Naive thymus-derived CD4-positive, alpha-beta T cell (primary cell): ENCODE data around the gene CTDSP2. TPM values are rescaled to one million over a fixed set of nuclear protein-coding genes. Genes with fewer than 3 reads are reported as not detected.
"Not testable (repeated sequence)": the region's sequence is repeated elsewhere in the genome, so short reads cannot be mapped to it uniquely, and the experiment has no call there.

Experiments
- ATAC-seq: fragments of 150-1000 bp; cut with Tn5 transposase; 2 replicates; pipeline ENCODE4 v1.10.0; 2021; ENCODE audit warnings: mild to moderate bottlenecking, moderate library complexity
- CTCF ChIA-PET: fragments of 350-600 bp; sonication (Branson Sonifier 250); formaldehyde crosslinking; loops from one replicate; lab custom pipeline; 2021; ENCODE audit warnings: antibody characterized with exemption; lab: Charles Lee
- POLR2A ChIA-PET: fragments of 350-600 bp; sonication (Branson Sonifier 250); formaldehyde crosslinking; loops from one replicate; lab custom pipeline; 2021; ENCODE audit warnings: antibody characterized with exemption, inconsistent platforms; lab: Charles Lee
- DNase-seq, 9 donors: peaks; one replicate each; pipeline versions ENCODE4 v3.0.0 to v3.0.0-alpha.2; 2020 to 2022; ENCODE audit warnings: mixed read lengths in 1 of 9
- H3K27ac ChIP-seq: one replicate; pipeline ENCODE4 v1.7.0; 2013; ENCODE audit warnings: mild to moderate bottlenecking, low read depth, low read length, moderate library complexity
- H3K27me3 ChIP-seq, 2 donors: one replicate each; pipeline ENCODE4 v1.7.0; 2013; ENCODE audit warnings: low read length in 2 of 2, mild to moderate bottlenecking in 2 of 2, moderate library complexity in 2 of 2; ENCODE audit not compliant: control insufficient read depth in 2 of 2, insufficient read depth in 2 of 2
- H3K36me3 ChIP-seq, 3 experiments: 1 replicate in 2 of 3; 2 replicates in 1 of 3; pipeline ENCODE4 v1.7.0; 2013; ENCODE audit warnings: low read length in 3 of 3, mild to moderate bottlenecking in 3 of 3, moderate library complexity in 1 of 3; ENCODE audit not compliant: insufficient read depth in 3 of 3, control insufficient read depth in 2 of 3
- H3K4me1 ChIP-seq, 2 donors: one replicate each; pipeline ENCODE4 v1.7.0; 2013; ENCODE audit warnings: low read length in 2 of 2, mild to moderate bottlenecking in 2 of 2, moderate library complexity in 1 of 2; ENCODE audit not compliant: control insufficient read depth in 2 of 2, insufficient read depth in 2 of 2
- H3K4me3 ChIP-seq: 2 replicates; pipeline ENCODE4 v1.7.0; 2013; ENCODE audit warnings: mild to moderate bottlenecking, low read length
- H3K9me3 ChIP-seq, 3 experiments: 1 replicate in 2 of 3; 2 replicates in 1 of 3; pipeline ENCODE4 v1.7.0; 2013; ENCODE audit warnings: low read length in 3 of 3; ENCODE audit not compliant: control insufficient read depth in 2 of 3
- H3K27ac Mint-ChIP-seq, 9 donors: one replicate each; pipeline ENCODE4 v1.8.0; 2020 to 2022; ENCODE audit warnings: mixed read lengths in 9 of 9, mild to moderate bottlenecking in 8 of 9, moderate library complexity in 5 of 9, inconsistent platforms in 2 of 9
- H3K27me3 Mint-ChIP-seq, 5 donors: one replicate each; pipeline ENCODE4 v1.8.0; 2021 to 2022; ENCODE audit warnings: mixed read lengths in 5 of 5, mild to moderate bottlenecking in 1 of 5
- H3K36me3 Mint-ChIP-seq, 5 donors: one replicate each; pipeline ENCODE4 v1.8.0; 2020 to 2022; ENCODE audit warnings: mixed read lengths in 5 of 5, mild to moderate bottlenecking in 3 of 5, inconsistent platforms in 1 of 5
- H3K4me1 Mint-ChIP-seq, 7 donors: one replicate each; pipeline ENCODE4 v1.8.0; 2020 to 2022; ENCODE audit warnings: mixed read lengths in 7 of 7, mild to moderate bottlenecking in 3 of 7, inconsistent platforms in 1 of 7
- H3K4me3 Mint-ChIP-seq, 10 donors: one replicate each; pipeline ENCODE4 v1.8.0; 2020 to 2022; ENCODE audit warnings: mild to moderate bottlenecking in 10 of 10, mixed read lengths in 10 of 10, moderate library complexity in 6 of 10, inconsistent platforms in 2 of 10
- H3K9me3 Mint-ChIP-seq, 11 donors: one replicate each; pipeline ENCODE4 v1.8.0; 2020 to 2022; ENCODE audit warnings: mixed read lengths in 11 of 11, mild to moderate bottlenecking in 4 of 11, inconsistent platforms in 1 of 11, moderate library complexity in 1 of 11
- intact Hi-C, 2 donors: fragments of 100-400 bp; cut with micrococcal nuclease; formaldehyde crosslinking; loops; one replicate each; pipeline ENCODE4 v1.15.1; 2023
- polyA plus RNA-seq, 2 donors: library from polyadenylated mRNA; unstranded; fragments of 300-500 nt; fragmentation: Illumina TruSeq; gene quantifications; one replicate each; pipeline ENCODE4 v1.2.3, GENCODE V29; 2021
- total RNA-seq, 6 experiments: library from RNA in 5 of 6; stranded (reverse) in 5 of 6; gene quantifications; 1 replicate in 5 of 6; 2 replicates in 1 of 6; pipeline ENCODE4 v1.2.3 and lab custom pipeline; 2021 to 2026

The CTDSP2 gene
- total and polyA plus RNA-seq, 7 experiments from 2014 or later, result 86.9 to 295 (median 130) TPM

DNA sequence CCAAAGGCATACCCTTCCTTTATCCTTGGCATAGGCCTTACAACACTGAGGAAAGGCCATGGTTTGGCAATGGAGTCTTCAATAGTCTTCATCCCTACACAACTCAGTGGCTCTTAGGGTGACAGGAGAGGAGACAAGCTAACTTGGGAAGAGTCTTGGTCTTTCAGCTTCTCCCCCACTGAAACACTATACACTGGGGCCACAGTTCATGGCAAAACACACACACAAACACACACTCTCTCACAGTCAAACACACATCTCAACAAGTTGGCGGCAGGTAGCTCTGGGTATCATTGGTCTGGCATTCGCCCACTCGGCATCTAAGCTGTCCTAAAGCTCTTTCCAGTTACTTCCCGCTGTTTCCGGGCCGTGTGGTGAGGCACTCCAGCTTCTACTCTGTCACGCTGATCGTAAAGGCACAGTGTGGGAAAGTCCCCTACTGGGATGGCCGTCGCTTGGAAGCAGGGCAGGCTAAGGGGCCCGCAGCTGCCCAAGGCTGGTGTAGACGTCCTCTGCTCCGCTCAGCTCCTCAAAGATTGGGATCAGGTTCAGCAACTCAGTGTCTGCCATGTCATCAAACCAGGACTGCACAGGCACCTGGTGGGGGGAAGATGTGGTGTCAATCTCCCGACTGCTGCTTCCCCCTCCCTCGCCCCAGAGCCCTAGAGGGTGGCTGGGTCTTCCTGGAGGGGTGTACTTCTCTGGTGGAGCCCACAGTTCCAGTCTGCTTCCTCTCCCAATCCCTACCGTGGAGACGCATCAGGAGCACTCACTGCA lies 23.2 kb downstream of the CTDSP2 start:
- Histone ChIP-seq H3K9me3 (no peaks in the 10 kb centered on the region), H3K4me1 (no peaks in the 10 kb centered on the region), H3K27me3 (no peaks in the 10 kb centered on the region), H3K27ac (no peak overlapping the region), H3K4me3 (no peak overlapping the region), H3K36me3 (peaks cover 33 to 82% (median 44%) of the 10 kb centered on the region in 3 experiments)
- Mint-ChIP-seq H3K27ac (peak overlapping the region in 4 of 9 donors; percentile 39 to 76 (median 68)), H3K36me3 (peaks cover 9 to 45% (median 21%) of the 10 kb centered on the region in 5 donors), H3K9me3 (peaks cover 0 to 1% (median 0%) of the 10 kb centered on the region in 11 donors), H3K4me1 (peaks cover 0 to 17% (median 9%) of the 10 kb centered on the region in 7 donors), H3K27me3 (no peaks in the 10 kb centered on the region), H3K4me3 (no peak overlapping the region)
- ATAC-seq, result no peak
- ChIA-PET CTCF (interaction anchor here (1.1 to 1.6 kb wide), 2 partner anchors 9 to 80 kb away, joined by 3 to 4 read pairs; no protein-coding TSS in a partner anchor), POLR2A (interaction anchor here (0.7 to 1.8 kb wide), 2 partner anchors 15 to 79 kb away, joined by 3 to 6 read pairs; no protein-coding TSS in a partner anchor)
- intact Hi-C loops, result no loop called here
- DNase-seq, result no peak

DNA sequence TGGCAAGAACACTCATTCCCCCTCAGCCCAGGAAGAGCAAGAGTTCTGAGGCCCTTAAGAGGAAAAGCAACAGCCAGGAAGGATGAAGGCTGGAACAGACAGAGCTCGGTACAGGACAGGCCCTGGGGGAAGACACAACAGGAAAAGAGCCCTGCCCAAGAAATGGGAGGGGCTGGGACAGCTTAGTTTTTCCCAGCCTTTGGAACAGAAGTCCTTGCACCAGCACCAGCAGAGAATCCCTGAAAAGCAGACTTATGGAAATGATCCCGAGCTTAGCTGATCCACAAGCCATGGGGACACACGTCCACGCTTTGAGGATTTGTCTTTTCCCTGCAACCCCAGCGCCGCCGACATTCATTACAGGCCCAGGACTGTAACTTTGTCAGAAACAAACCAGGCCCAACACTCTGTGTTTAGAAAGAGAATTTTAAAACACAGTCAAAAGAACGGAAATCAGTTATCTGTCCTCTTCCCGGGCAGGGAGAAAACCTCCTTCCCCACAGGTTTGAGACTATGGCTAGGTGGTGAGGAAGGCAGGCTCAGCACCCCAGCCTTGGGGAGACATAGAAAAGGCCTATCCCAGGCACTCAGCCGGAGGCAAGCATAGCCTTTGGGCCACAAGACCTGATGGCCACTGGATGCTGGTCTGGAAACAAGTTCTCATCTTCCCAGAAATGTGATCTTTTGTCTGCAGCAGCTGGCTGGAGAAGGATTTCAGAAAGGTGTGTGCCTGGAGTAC lies 24.0 kb downstream of the CTDSP2 start:
- ATAC-seq, result no peak
- intact Hi-C loops, result no loop called here
- peaks cover 9 to 45% (median 20%) of the 10 kb centered on the region in 5 donors for H3K36me3 Mint-ChIP-seq
- H3K27me3 ChIP-seq, result no peaks in the 10 kb centered on the region
- peaks cover 29 to 75% (median 40%) of the 10 kb centered on the region in 3 experiments for H3K36me3 ChIP-seq
- H3K4me1 ChIP-seq, result no peaks in the 10 kb centered on the region
- no peaks in the 10 kb centered on the region for H3K9me3 ChIP-seq
- peaks cover 0 to 17% (median 10%) of the 10 kb centered on the region in 7 donors for H3K4me1 Mint-ChIP-seq
- ChIA-PET POLR2A (interaction anchor here (0.7 to 1.8 kb wide), 2 partner anchors 16 to 79 kb away, joined by 3 to 6 read pairs; no protein-coding TSS in a partner anchor), CTCF (interaction anchor here (1.1 to 1.6 kb wide), 2 partner anchors 10 to 81 kb away, joined by 3 to 4 read pairs; no protein-coding TSS in a partner anchor)
- H3K27me3 Mint-ChIP-seq, result no peaks in the 10 kb centered on the region
- no peak overlapping the region for H3K27ac ChIP-seq
- peak overlapping the region in 5 of 9 donors; percentile 15 to 76 (median 63) for H3K27ac Mint-ChIP-seq
- no peak overlapping the region for H3K4me3 ChIP-seq
- peaks cover 0 to 1% (median 0%) of the 10 kb centered on the region in 11 donors for H3K9me3 Mint-ChIP-seq
- DNase-seq, result no peak
- no peak overlapping the region for H3K4me3 Mint-ChIP-seq

DNA sequence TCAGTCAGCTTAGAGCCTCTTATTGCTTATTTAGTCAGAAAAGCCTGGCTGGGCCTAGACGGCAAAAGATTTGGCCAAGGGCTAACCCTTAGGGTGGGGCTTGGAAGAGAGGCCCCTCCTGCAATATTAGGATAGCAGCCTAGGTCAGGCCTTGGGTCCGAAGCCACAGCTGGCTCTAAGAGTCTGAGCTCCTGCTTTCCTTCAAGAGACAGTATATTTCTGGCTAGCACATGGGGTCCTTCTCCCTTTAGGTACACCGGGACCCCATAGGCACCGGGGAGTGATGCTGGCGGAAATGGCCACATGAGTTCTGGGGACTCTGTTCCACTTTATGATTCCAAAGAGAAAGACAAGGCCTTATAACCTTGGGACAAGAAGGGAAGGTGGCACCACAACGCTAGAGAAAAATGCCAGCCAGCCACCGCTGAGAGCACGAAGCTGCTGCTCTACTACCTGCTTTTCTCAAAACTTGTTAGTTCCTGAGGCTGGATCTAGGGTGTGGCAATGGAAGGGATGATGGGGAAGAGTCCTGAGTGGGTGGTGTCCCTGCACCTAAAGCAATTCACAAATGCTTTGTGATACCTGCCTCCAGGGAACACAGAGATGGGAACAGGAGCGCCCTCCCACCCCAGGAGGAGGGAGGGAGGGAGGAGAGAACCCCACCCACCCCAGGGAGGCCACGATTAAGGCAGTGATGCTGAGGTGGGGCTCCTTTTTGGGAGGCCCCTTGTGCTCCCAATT lies 24.9 kb downstream of the CTDSP2 start:
- Histone ChIP-seq H3K36me3 (peaks cover 20 to 66% (median 31%) of the 10 kb centered on the region in 3 experiments), H3K4me1 (no peaks in the 10 kb centered on the region), H3K4me3 (no peak overlapping the region), H3K27me3 (no peaks in the 10 kb centered on the region), H3K9me3 (no peaks in the 10 kb centered on the region), H3K27ac (no peak overlapping the region)
- ATAC-seq, result no peak
- DNase-seq, result no peak
- H3K36me3 Mint-ChIP-seq, result peaks cover 9 to 40% (median 20%) of the 10 kb centered on the region in 5 donors
- ChIA-PET POLR2A (no interaction called here), CTCF (interaction anchor here (1.6 kb wide), 1 partner anchor 82 kb away, joined by 4 read pairs; no protein-coding TSS in a partner anchor)
- H3K4me3 Mint-ChIP-seq, result no peak overlapping the region
- H3K27me3 Mint-ChIP-seq, result no peaks in the 10 kb centered on the region
- peaks cover 0 to 15% (median 8%) of the 10 kb centered on the region in 7 donors for H3K4me1 Mint-ChIP-seq
- intact Hi-C loops, result no loop called here
- H3K9me3 Mint-ChIP-seq, result peaks cover 0 to 1% (median 0%) of the 10 kb centered on the region in 11 donors
- H3K27ac Mint-ChIP-seq, result peak overlapping the region in 4 of 9 donors; percentile 32 to 74 (median 62)

DNA sequence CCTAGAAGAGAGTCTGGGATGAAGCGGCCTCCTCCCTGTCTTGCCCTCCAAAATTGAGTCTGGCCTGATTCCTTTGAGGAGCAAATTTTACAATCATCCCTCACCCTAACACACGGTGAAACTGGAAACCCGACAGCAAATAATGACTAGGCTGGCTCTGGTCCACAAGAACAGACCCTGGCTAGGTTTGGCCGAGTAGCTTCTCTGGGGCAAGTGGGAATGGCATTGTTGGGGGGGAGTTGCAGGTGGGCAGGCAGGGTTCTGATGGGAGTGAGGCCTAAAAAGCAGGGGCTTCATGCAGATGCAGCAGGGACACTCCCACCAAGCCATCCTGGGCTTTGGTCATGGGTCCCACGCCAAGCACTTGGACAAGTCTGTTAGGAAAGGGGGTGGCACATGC lies 25.5 kb downstream of the CTDSP2 start:
- H3K27me3 Mint-ChIP-seq, POLR2A ChIA-PET, DNase-seq, H3K4me3 ChIP-seq, H3K4me1 ChIP-seq, H3K9me3 ChIP-seq, CTCF ChIA-PET, H3K4me3 Mint-ChIP-seq, H3K27me3 ChIP-seq, ATAC-seq, H3K9me3 Mint-ChIP-seq, intact Hi-C loops, H3K27ac ChIP-seq: not testable (repeated sequence)
- peaks cover 9 to 40% (median 20%) of the 10 kb centered on the region in 5 donors for H3K36me3 Mint-ChIP-seq
- H3K27ac Mint-ChIP-seq, result peak overlapping the region in 4 of 9 donors; percentile 15 to 74 (median 36)
- H3K4me1 Mint-ChIP-seq, result peaks cover 0 to 18% (median 10%) of the 10 kb centered on the region in 7 donors
- peaks cover 15 to 59% (median 24%) of the 10 kb centered on the region in 3 experiments for H3K36me3 ChIP-seq

DNA sequence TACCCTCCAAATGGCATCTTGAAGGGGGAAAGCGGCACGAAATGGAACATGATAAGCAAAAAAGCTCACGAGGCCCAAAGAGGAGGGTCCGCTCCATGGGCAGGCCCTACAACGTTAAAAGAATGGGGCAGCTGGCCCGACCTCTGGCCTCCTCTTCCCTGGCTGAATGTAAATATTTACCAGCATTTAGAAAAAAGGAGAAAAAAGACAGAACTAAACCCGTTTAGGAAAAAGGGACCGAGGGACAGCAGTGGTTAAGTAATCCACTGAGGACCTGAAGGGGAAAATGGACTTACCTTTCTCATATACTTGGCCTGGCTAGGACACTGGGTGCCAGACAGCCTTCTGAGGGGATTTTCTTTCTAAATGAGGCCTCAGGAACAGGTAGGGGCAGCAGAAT lies 26.4 kb downstream of the CTDSP2 start:
- Mint-ChIP-seq H3K36me3 (peaks cover 6 to 33% (median 14%) of the 10 kb centered on the region in 5 donors), H3K27ac (peak overlapping the region in 3 of 9 donors; percentile 15 to 70 (median 59)), H3K4me1 (peaks cover 0 to 13% (median 8%) of the 10 kb centered on the region in 7 donors)
- H3K36me3 ChIP-seq, result peaks cover 15 to 50% (median 18%) of the 10 kb centered on the region in 3 experiments
- H3K4me3 Mint-ChIP-seq, DNase-seq, H3K9me3 ChIP-seq, H3K9me3 Mint-ChIP-seq, H3K4me3 ChIP-seq, H3K4me1 ChIP-seq, H3K27me3 ChIP-seq, CTCF ChIA-PET, ATAC-seq, intact Hi-C loops, H3K27me3 Mint-ChIP-seq, H3K27ac ChIP-seq: not testable (repeated sequence)
- POLR2A ChIA-PET, result interaction anchor here (0.6 kb wide), 1 partner anchor 57 kb away, joined by 3 read pairs; no protein-coding TSS in a partner anchor

DNA sequence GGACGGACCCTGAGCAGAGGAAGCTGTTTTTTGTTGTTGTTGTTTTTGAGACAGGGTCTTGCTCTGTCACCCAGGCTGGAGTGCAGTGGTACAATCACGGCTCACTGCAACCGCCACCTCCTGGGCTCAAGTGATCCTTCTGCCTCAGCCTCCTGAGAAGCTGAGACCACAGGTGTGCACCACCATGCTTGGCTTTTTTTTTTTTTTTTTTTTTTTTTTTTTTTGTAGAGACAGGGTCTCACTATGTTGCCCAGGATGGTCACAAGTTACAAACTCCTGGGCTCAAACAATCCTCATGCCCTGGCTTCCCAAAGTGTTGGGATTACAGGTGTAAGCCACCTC lies 28.6 kb downstream of the CTDSP2 start:
- Mint-ChIP-seq H3K4me1 (peaks cover 0 to 13% (median 8%) of the 10 kb centered on the region in 7 donors), H3K27ac (peak overlapping the region in 4 of 9 donors; percentile 13 to 62 (median 38)), H3K36me3 (peaks cover 0 to 21% (median 1%) of the 10 kb centered on the region in 5 donors)
- peaks cover 0 to 29% (median 0%) of the 10 kb centered on the region in 3 experiments for H3K36me3 ChIP-seq
- H3K27ac ChIP-seq, intact Hi-C loops, H3K27me3 ChIP-seq, H3K27me3 Mint-ChIP-seq, DNase-seq, H3K4me3 Mint-ChIP-seq, H3K9me3 ChIP-seq, ATAC-seq, H3K9me3 Mint-ChIP-seq, H3K4me3 ChIP-seq, H3K4me1 ChIP-seq: not testable (repeated sequence)
- ChIA-PET POLR2A (interaction anchor here (0.7 to 2.0 kb wide), 8 partner anchors 8 to 81 kb away, joined by 3 to 7 read pairs (median 4); partner anchors contain the start of gene CTDSP2), CTCF (interaction anchor here (0.7 to 2.8 kb wide), 4 partner anchors 14 to 356 kb away, joined by 3 to 11 read pairs (median 3); no protein-coding TSS in a partner anchor)
